ENCODE results near the gene AP4B1.

AP4B1 gene

DNA sequence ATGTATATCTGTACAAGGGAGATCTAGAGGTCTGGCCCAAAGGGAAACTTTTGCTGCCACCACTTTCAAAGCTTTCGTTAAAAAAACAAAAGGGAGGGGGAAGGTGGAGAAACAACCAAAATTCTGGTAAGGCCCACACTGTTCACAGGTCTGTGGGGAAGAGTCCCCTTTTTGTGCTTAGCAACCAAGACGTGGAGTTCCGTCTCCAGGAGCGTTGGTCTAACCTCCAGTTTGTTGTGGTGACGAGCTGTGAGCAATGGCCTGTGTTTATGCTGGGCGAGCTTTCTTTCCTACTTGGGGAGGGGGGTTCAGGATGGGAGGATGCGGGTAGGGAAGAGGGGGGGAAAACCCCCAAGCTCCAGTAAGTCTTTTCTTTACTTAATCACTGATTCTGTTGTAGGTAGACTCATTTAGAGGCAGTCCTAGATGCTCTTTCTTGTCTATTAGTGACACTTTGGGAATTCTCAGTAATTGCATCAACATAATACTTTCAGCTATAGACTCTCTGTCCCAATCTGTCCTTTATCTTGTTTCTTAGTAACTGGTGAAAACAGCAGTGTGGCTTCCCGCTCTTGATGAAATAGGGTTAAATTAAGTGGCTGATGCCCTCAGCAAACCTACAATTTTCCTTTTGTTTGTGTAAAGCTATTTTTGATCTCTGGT is 26.0 kb upstream of the AP4B1 start:
- DNase-seq (ENCODE audit: low read depth) = peak; percentile 46

DNA sequence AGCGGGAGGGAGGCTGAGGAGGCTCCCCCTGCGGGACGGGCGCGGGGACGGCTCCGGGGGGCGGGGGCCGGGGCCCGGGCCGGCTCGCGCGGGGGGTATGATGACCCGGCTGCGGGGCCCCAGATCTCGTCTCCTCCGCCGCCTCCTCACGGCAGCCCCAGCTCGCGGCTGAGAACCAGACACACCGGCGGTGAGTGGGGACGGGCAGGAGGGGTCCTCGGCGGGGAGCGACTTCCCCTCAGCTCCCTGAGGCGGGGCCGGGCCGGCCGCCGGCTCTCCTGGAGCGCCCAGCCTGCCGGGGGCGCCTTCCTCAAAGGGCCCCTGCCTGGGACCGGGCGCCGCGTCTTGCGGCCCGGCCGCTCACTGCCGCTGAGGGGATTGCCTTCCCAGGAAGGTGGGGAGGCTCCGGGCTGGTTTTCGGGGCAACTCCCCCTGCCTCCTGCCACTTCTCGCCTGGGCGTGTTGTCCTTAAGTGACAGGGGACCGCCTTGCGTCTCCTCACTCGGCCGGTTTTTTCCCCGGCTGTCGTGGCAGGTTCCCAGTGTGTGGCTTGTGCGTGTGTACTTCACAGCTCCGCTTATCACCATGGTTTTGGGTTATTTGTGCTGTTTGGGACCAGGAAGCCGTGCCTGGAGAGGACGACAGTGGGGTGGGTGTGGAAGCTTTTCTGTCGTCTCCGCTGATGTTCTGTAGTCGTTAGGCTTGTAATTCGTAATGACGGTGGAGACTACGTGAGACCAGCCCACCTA is 25.3 kb upstream of the AP4B1 start:
- peak; percentile 49 for DNase-seq (ENCODE audit: low read depth)

DNA sequence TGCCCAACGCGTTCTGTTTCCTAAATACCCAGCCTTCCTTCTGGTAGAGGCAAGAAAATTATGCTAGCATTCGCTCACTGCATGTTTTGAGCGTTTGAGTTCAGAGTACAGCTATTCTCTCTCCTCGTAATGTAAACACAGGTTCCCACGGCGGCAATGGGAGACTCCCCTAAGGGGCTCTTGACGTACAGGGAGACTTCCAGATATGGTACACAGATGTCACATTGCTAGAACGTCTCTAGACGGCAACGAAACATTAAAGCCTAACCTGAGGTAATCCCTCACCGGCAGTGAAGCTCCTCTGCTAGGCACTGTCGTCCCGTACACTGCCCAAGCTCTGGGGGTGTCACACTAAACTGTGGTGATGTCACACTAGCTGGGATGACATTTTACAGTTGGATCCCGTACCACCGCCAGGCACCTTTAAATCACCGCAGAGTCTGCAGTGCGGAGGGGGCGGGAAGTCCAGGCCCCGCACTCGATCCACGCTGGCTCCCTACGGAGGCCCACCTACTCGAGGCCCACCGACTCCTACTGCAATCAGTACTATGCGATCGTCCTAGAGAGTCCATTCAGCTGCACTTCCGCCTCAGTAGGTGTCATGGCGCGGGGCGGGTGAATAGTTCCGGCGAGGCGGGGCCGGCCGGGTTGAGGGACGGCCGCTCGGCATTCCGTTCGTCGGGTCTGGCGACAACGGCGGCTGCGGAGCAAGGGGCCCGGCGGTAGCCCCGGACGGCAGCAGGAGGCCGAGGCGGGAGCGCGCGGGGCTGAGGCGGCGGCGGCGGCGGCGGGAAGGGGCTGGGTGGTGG is 24.5 kb upstream of the AP4B1 start, which contains the start of gene HIPK1:
Gene HIPK1, plus strand, starts transcription at position 384 of the 809 bp plus-strand sequence.
- peak; percentile 83 for DNase-seq (ENCODE audit: low read depth)

DNA sequence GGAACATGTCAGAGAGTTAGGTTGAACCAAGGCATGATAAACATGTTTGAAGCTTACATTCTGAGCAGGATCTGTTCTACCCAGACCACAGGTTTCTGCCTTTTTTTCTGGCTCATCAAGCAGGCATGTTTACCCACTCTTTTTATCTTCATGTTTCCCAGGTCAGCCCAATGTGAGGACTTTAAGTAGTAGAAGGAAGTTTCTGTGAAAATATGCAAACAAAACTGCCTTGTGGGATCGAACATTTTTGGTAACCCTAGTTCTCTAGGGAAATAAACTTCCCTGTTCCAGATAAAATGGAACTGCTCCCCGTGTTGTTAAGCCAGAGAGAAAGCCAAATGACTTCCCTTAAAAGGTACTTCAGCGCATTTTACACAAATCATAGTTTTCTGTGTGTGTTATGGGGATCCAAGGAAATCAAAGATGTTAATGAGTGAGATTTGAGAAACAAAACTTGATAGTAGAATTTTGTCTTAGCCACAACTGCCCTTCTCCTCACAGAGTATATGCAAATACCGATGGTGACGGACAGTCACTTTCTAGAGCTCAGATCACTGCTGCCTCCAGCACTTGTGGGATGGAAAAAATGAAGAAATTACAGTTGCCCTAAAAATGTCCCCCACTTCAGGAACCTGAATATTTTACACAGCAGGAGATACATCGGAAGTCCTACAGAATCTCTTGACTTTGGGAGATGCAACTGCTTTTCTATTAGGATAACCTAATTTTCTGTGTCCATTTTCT is 23.8 kb upstream of the AP4B1 start:
- no peak for DNase-seq (ENCODE audit: low read depth)

GRCh38 chr1:113924473-113924872 is 19.9 kb upstream of the AP4B1 start:
- no peak for DNase-seq (ENCODE audit: low read depth)

DNA sequence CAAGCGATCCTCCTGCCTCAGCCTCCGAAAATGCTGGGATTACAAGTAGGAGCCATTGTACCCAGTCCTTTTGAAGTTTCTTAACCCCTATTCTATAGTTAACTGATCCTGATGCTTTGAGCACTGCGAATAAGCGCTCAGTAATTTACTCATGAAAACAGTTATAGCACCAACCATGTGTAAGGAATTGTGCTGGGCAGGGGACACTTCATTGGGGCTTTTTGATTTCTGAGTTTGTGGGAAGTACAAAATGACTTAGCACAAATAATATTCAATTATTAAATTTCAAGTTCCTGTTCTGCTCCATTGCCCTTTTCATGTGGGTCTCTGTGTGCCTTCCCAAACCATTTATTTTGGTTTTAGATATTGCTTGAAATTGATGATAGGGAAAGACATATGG is 18.4 kb upstream of the AP4B1 start:
- no peak for DNase-seq (ENCODE audit: low read depth)

- no peak for DNase-seq (ENCODE audit: low read depth)
These were observed 13.6 kb upstream of the AP4B1 start for GRCh38 chr1:113918243-113918642.

- no peak for DNase-seq (ENCODE audit: low read depth)
These were observed 12.9 kb upstream of the AP4B1 start for GRCh38 chr1:113917400-113918082.

DNA sequence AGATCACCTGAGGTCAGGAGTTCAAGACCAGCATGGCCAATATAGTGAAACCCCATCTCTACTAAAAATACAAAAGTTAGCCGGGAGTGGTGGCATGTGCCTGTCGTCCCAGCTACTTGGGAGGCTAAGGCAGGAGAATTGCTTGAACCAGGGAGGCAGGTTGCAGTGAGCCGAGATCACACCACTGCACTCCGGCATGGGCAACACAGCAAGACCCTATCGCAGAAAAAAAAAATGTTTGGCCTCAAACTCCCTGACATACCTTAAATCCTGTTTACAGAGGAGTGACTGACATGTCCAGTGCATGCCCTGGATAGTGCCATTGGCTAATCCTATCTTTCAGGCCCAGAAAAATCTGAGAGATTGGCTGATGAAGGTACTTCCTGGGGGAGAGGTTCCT is 12.4 kb upstream of the AP4B1 start:
- no peak for DNase-seq (ENCODE audit: low read depth)

- no peak for DNase-seq (ENCODE audit: low read depth)
These were observed 9.5 kb upstream of the AP4B1 start for GRCh38 chr1:113913887-113914664.

GRCh38 chr1:113913312-113913668 is 8.7 kb upstream of the AP4B1 start:
- DNase-seq (ENCODE audit: low read depth) = no peak

DNA sequence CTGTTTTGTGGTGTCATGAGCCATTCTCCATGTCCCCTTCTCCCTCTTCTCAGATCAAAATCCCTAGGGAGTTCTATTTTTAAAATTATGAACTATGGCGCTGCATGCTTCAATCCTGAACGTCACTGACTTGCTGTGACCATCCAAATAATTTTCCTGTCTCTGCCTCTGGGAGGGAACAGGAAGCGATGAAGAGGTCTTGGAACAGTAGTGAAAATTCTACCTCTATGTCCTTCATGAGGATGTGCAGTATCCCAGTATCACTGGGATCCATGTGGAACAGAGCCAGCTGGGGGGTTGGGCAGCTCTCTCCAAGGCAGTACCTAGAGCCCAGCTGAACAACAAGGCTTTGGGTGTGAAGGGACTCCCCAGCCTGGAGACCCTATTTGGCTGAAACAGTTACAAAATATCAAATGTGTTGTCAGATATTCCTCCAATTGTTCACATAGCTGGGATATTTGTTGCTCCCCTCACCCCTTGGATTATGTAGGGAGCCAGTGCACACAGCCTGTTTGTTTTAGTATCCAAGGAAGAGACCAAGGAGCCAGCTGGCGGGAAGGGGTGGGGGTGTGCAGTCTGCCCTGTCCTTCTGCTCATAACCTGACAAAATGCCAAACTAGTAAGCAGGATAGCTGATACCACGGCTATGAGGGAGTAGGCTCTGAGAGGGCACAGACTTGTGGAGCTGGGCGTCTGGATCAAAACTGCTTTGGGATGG is 8.2 kb upstream of the AP4B1 start:
- no peak for DNase-seq (ENCODE audit: low read depth)

GRCh38 chr1:113905435-113905861 is 849 bp upstream of the AP4B1 start:
- no peak for DNase-seq (ENCODE audit: low read depth)

- DNase-seq (ENCODE audit: low read depth) = no peak
These were observed 316 bp downstream of the AP4B1 start for GRCh38 chr1:113904293-113904673.

GRCh38 chr1:113903501-113904292 is 902 bp downstream of the AP4B1 start:
- DNase-seq (ENCODE audit: low read depth) = no peak

- DNase-seq (ENCODE audit: low read depth) = no peak
These were observed 3.4 kb downstream of the AP4B1 start for GRCh38 chr1:113901191-113901590.

DNA sequence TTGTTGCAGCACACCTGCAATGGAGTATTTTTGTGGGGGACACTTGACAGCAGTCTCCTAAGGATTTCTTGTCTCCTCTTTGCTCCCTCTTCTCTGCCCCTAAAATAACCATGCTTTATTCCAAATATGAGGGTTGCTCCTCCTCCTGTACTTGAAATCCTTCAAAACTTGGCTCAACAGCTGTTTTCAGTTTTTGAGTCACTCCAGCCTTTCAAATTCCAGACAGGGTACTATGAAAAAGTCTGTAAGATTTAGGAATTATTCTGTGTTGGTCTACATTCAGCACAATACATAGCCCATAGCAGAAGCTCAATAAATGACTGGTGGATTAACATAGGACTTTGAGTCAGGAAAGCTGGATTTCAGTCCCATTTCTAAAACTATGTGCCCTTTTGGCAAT is 5.5 kb downstream of the AP4B1 start:
- no peak for DNase-seq (ENCODE audit: low read depth)

DNA sequence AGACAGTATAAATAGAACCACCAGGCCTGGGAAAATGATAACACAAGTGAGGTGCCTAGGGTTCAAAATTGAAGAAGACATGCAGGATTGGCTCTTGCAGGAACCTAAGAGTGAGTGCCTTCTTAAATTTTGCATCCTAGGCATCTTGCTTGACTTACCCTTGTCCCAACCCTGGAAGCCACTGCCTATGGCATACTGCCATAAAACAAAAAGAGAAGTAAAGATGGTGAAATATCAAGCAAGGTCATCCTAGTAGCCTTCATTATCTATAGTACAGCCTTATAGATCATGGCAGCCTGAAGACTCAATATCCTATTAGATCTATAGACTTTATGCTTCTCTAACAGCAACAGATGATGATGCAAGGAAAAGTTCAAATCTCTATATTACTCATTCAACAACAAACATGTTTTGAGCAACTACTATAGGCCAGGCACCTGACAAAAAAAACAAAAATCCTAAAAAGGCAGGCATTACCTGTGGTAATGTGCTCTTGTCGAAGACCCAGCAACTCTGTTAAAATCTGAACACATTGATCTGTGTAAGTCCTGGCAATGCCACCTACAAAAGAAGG is 6.3 kb downstream of the AP4B1 start:
- no peak for DNase-seq (ENCODE audit: low read depth)

DNA sequence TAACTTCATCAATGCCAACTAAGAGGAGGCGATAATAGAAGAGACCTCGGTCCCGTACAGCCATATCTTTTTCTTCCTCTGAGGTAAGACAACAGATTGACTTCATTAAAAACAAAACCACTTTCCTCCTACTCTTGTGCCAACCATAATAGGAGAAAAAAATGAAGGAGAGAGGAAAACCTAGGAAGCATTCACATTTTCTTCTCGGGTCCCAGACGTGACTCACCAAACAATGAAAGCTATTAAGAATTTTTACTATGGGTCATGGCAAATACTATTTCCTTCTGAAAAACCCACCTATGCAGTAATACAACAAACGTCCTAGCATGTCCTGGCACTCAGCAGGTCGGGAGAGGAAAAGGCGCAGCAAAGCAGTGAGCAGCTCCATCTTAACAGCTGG is 8.6 kb downstream of the AP4B1 start:
- DNase-seq (ENCODE audit: low read depth) = no peak

All from stimulated activated CD8-positive, alpha-beta memory T cell treated with anti-CD3 and anti-CD28 coated beads, Interleukin-12 subunit alpha, Interleukin-12 subunit beta, amount 100 ng/mL, for 4 hours (primary cell).